Mucosa of descending colon (tissue), 3 donors: ENCODE results near the gene FAM13C. TPM values are rescaled to one million over a fixed set of nuclear protein-coding genes. Genes with fewer than 3 reads are reported as not detected.

Experiments used
- ATAC-seq: fragments of 200-7000 bp; cut with Tn5 transposase; one replicate; pipeline ENCODE4 v1.9.1; 2020; ENCODE audit warnings: mild to moderate bottlenecking, moderate library complexity
- DNase-seq, 3 donors: peaks; one replicate each; pipeline ENCODE4 v3.0.0-alpha.2; 2020
- H3K36me3 ChIP-seq: fragments of 200-600 bp; one replicate; pipeline ENCODE4 v1.8.0; 2021; ENCODE audit warnings: low read depth, mild to moderate bottlenecking
- H3K4me1 ChIP-seq: fragments of 200-600 bp; one replicate; pipeline ENCODE4 v1.8.0; 2021; ENCODE audit warnings: low read depth, mild to moderate bottlenecking
- H3K4me3 ChIP-seq: fragments of 200-600 bp; one replicate; pipeline ENCODE4 v1.8.0; 2021; ENCODE audit warnings: mild to moderate bottlenecking
- H3K9me3 ChIP-seq: fragments of 200-600 bp; one replicate; pipeline ENCODE4 v1.8.0; 2021; ENCODE audit warnings: mild to moderate bottlenecking
- intact Hi-C, 2 donors: fragments of 100-400 bp; cut with DNase I in 1 of 2; cut with micrococcal nuclease in 1 of 2; formaldehyde crosslinking; loops; one replicate each; pipeline versions ENCODE4 v1.11.0 to v1.11.1; 2022; cut with DNase I, micrococcal nuclease
- total RNA-seq, 3 donors: library from RNA; stranded (reverse); fragmentation: NEBNext Ultra II Directional in 2 of 3; extraction: Animal tissue kit (Norgen Biotek cat#: 25700) in 2 of 3; gene quantifications; one replicate each; pipeline versions ENCODE4 v1.2.1 to v1.2.4, GENCODE V29; 2021 to 2023
- TF ChIP-seq, protein P1 (sequence below): fragments of 200-600 bp; IDR thresholded peaks from one replicate; pipeline ENCODE4 v1.8.0; 2022; ENCODE audit warnings: antibody characterized with exemption, mild to moderate bottlenecking
- donor health status: DM: no; HTN: no; CAD: no; lungs with moderate emphysema.
- donor health status: DM: no; HTN: no; CAD: no.
- donor health status: DM: no; HTN: yes; CAD: no.

FAM13C gene
- total RNA-seq, 3 donors from 2014 or later, result 4.2 to 18.8 (median 6.5) TPM

GRCh38 chr10:59333701-59334100 is 28.6 kb downstream of the FAM13C start:
- ATAC-seq, result no peak
- no peak for DNase-seq
- TF ChIP-seq, protein P1, sequence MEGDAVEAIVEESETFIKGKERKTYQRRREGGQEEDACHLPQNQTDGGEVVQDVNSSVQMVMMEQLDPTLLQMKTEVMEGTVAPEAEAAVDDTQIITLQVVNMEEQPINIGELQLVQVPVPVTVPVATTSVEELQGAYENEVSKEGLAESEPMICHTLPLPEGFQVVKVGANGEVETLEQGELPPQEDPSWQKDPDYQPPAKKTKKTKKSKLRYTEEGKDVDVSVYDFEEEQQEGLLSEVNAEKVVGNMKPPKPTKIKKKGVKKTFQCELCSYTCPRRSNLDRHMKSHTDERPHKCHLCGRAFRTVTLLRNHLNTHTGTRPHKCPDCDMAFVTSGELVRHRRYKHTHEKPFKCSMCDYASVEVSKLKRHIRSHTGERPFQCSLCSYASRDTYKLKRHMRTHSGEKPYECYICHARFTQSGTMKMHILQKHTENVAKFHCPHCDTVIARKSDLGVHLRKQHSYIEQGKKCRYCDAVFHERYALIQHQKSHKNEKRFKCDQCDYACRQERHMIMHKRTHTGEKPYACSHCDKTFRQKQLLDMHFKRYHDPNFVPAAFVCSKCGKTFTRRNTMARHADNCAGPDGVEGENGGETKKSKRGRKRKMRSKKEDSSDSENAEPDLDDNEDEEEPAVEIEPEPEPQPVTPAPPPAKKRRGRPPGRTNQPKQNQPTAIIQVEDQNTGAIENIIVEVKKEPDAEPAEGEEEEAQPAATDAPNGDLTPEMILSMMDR, result no peak
- no peak overlapping the region for H3K4me3 ChIP-seq
- no peaks in the 10 kb centered on the region for H3K9me3 ChIP-seq
- intact Hi-C loops, result no loop called here
- H3K36me3 ChIP-seq, result no peaks in the 10 kb centered on the region
- peaks cover 8% of the 10 kb centered on the region for H3K4me1 ChIP-seq

DNA sequence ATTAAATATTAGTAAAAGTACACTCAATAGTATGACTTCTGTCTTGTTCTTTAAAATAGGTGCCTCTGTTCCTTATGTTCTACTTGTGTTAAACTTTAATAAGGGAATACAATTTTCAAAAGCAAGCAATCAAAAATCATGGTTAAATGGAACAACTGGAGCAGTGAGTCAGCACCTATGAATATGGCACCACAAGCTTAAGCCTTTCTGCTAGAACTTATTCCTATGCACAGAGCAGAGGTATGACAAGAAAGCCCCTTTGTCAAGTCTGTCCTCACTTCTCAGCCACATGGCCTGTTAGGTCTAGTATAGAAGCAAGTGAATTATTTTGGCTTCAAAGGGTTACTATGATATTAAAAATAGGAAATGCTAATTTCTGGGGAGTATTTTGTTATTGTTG is 29.8 kb downstream of the FAM13C start:
- Histone ChIP-seq H3K36me3 (no peaks in the 10 kb centered on the region), H3K9me3 (no peaks in the 10 kb centered on the region), H3K4me1 (peaks cover 7% of the 10 kb centered on the region), H3K4me3 (no peak overlapping the region)
- ATAC-seq (no peak), DNase-seq (no peak)
- intact Hi-C loops, result no loop called here
- TF ChIP-seq, protein P1, result no peak

GRCh38 chr10:59331661-59332060 is 30.7 kb downstream of the FAM13C start:
- TF ChIP-seq, protein P1, result no peak
- DNase-seq (no peak), ATAC-seq (no peak)
- no peaks in the 10 kb centered on the region for H3K36me3 ChIP-seq
- H3K9me3 ChIP-seq, result no peaks in the 10 kb centered on the region
- intact Hi-C loops, result no loop called here
- H3K4me3 ChIP-seq, result no peak overlapping the region
- H3K4me1 ChIP-seq, result no peaks in the 10 kb centered on the region

DNA sequence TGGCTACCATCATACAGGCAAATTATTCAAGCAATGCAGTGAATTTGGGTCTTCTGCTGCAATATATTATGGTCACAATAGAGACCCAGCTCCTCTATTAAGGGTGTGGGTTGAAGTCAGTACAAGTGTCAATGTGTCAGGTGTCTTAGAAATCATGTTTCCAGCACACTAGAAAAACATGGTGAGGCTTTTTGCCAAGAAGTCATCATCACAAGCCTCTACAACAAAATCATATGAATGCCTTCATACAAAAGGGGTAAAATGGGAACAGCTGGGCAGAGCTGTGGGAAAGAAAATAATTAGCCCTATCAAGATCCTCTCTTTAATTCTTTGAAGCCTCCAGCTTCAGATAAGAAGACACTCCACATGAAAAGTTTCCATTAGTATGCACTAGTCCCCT is 37.2 kb downstream of the FAM13C start:
- TF ChIP-seq, protein P1, result no peak
- H3K9me3 ChIP-seq, result no peaks in the 10 kb centered on the region
- intact Hi-C loops, result no loop called here
- H3K4me3 ChIP-seq, result no peak overlapping the region
- DNase-seq (no peak), ATAC-seq (no peak)
- no peaks in the 10 kb centered on the region for H3K36me3 ChIP-seq
- H3K4me1 ChIP-seq, result peaks cover 11% of the 10 kb centered on the region

DNA sequence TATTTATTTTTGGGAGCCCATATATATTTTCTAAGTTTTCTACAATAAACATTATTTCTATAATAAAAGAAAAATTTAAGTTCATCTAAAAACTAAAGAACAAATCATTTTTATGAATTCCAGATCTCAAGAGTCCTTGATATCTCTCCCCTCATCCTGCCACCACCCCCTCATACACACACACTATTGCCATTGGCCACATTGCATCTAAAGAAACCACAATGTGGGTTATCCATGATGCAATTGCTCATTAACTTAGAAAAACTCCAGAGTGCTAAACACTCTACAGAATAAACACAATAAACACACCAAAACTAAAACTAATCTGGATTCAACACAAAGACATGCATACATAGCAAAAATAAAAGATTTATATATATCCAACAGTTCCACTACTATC is 37.8 kb downstream of the FAM13C start:
- Histone ChIP-seq H3K4me3 (no peak overlapping the region), H3K36me3 (no peaks in the 10 kb centered on the region), H3K4me1 (peaks cover 11% of the 10 kb centered on the region), H3K9me3 (no peaks in the 10 kb centered on the region)
- ATAC-seq (no peak), DNase-seq (no peak)
- intact Hi-C loops, result no loop called here
- TF ChIP-seq, protein P1, result no peak

- Histone ChIP-seq H3K9me3 (no peaks in the 10 kb centered on the region), H3K36me3 (no peaks in the 10 kb centered on the region), H3K4me1 (peaks cover 11% of the 10 kb centered on the region), H3K4me3 (no peak overlapping the region)
- ATAC-seq (no peak), DNase-seq (no peak)
- TF ChIP-seq, protein P1, result no peak
- intact Hi-C loops, result no loop called here
Observed at GRCh38 chr10:59323831-59324401, 38.4 kb downstream of the FAM13C start.
